Cerebellar cortex (tissue), 1 donor: ENCODE data around the gene TMEM201.
A peak's percentile ranks its signal among the peaks of the same experiment; 100 is the strongest.

Source experiments
- DNase-seq: peaks from one replicate; pipeline ENCODE4 v3.0.0-alpha.2; 2015; ENCODE audit warnings: low spot score

The TMEM201 gene

DNA sequence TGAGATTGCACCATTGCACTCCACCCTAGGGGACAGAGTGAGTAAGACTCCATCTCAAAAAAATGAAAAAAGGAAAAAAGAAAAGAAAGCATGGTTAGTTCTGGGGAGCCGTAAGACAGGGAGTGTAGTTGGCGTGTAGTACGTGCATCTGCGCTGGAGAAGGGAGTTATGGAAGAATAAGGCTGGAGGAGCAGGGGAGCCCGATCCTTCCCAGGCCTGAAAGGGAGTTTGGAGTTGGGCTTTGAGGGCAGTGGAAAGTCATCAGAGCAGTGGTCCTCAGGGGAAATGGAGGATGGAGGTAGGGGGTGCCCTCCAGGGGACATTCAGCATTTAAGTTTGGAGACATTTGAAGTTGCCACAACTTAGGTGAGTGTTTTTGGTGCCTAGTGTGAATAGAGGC, 11.3 kb upstream of the TMEM201 start:
- no peak for DNase-seq

DNA sequence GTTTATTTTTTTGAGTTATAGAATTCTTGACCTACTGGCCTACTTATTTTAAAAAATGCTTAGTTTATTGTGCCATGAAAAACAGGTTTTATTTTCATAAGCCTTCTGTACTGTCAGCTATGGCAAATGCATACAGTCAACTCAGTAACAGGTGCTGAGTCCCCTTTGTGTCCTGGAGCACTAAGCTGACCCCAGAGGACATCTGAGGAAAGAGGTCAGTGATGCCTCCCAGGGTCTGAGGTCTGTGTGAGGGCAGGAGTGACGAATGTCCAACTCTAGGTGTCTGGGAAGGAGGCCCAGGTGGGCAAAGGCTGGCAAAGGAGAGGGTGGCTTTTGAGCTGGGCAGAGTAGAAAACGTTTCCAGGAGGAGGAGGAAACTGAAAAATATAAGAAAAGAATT, 7.8 kb upstream of the TMEM201 start:
- no peak for DNase-seq

DNA sequence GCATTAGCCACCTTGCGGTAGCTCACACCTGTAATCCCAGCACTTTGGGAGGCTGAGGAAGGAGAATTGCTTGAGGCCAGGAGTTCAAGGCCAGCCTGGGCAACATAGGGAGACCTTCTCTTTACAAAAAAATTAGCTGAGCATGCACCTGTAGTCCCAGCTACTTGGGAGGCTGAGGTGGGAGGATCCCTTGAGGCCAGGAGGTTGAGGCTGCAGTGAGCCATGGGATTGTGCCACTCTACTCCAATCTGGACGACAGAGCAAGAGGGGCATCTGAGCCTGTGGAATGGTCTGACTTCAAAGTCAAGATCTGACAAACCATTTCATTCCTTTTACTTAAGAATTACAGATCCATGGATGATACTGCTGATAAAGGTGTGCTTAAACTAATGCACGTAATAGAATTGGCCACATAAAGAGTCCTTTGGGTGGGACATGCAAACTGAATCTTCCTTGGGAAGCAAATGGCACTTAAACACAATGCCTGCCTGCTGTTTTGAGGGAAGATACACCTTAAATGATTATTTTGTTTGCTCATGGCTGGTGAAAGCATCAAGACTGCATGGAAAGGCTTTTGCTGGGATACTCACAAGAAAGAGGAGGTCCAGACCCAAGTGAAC, 2.5 kb upstream of the TMEM201 start:
- DNase-seq: no peak

DNA sequence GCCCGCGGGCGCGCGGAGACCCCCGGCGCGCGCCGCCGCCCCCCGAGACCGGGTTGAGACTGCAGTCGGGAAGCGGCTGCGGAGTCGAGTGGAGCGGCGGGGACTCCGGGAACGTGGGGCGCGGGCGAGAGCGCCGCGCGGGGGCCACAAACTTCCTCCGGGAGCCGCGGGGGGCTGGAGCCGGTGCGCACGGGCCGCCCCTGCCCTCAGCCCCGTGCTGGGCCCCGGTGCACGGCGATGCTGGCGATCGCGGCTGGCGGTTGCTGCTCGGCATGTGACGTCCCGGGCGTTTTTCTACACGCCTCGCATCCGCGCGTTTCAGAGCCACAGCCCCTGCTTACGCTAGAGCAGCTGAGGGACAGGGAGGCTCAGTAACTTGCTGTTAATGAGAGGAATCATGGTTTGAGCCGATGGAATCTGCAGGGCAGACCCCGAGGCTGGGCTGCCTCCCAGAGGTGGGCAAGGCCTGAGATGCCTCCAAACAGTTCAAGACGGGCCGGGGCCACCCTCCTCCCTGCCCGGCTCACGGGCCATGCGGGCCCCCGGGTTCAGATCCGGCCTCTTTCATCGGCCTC, 520 bp downstream of the TMEM201 start:
- no peak for DNase-seq

DNA sequence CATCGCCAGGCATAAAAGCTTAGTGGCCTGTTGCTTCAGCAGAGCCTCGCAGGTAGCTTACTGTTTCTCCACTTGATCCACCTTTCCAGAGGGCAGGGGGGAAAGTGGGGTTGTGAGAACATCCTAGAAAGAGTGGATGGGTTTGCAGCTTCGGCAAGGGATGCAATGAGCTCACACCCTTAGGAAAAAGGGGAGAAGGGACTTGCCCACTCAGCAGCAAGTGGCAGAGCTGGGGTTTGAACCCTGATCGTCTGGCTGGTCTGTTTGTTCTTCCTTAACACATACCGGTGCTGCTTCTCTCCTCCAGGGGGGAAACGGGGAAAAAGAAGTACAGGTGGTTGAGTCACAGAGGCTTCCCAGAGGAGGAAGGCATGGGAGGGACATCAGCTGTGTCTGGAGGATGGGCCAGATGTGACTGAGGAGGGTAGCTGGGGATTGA, 1.0 kb downstream of the TMEM201 start:
- DNase-seq: no peak

DNA sequence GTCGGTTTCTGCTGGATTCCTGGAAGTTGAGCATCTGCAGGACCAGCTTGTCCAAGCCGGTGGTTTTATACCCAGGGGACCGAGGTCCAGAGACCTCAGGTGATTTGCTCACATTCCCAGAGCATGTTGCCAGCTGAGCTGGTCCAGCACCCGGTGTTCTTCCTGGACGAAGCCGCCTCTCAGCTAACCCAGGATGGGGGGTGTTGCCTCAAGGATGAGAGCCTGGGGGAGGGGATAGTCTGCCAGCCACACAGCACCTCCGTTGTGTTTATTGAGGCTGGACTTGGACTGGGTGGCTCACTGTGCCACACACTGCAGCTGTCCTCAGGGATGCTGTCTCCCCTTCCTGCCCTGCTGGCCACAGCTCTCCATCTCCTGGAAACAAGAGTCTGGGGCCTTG, 1.5 kb downstream of the TMEM201 start:
- no peak for DNase-seq

DNA sequence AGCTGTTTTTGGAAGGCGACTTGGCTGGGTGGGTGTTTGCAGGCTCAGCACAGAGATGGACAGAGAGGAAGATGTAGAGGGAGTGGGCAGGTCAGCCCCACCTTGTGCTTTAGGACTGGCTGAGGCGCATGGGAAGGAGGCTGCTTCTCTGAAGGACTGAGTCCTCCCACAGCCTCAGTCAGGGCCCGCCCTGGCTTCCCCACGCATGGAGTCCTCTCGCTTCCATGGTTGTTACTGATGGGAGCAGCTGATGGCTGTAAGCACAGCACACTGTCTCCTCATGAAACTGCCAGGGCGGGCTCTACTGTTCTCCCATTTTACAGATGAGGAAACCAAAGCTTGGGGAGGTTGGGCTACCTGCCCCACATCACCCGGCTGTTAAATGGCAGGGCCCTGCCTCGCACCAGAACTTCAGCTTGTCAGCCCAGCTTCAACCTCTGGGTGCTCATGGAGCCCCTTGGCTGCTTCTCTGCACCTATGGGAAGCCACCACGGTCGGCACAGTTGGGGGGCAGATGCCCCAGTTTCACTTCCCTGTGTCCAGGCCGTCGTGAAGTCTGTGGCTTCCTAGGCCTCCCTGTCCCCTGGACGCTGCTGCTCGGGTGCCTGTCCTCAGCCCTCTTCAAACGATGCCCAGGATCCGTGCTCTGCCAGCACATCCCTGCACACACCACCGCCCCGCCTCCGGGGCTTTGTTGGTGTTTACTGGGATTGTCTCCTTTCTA, 2.4 kb downstream of the TMEM201 start:
- DNase-seq: no peak

DNA sequence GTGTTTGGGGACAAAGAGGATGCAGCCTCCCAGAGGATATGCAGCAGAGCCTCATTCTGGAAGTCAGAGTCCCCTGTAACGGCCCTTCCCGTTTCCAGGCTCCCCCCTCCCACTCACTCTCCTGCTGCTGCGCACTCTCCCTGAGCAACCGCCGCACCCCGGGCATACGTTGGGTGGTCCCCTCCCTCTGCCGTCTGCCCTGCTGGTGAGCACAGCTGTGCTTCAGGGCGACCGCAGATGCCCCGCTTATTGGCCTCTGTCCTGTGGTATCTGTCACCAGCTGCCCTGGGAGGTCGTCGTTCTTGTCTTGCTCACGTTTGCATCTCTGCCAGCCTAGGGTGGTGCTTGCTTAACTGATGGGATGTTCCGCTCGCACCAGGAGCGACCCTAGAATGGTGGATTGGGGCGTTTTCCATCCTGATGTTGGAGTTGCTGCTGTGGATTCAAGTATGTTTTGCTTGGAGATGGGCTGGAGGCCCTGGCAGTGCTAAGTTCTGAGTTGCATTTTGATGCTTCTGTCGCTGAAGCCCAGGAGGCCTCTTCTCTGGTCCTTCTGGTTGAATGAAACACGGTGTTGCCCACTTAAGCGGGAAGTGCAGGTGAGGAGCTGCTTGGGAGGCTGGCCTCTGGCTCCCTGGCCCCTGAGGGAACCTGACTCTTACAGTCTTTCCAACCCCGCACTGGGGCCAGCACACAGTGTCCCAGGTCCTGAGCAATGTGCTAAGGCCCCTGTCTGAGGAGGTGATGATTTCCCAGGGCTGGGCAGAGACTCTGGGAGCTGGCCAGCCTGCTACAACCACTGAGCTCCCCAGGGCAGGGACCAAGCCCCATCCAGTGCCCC, 3.2 kb downstream of the TMEM201 start:
- DNase-seq: no peak

DNA sequence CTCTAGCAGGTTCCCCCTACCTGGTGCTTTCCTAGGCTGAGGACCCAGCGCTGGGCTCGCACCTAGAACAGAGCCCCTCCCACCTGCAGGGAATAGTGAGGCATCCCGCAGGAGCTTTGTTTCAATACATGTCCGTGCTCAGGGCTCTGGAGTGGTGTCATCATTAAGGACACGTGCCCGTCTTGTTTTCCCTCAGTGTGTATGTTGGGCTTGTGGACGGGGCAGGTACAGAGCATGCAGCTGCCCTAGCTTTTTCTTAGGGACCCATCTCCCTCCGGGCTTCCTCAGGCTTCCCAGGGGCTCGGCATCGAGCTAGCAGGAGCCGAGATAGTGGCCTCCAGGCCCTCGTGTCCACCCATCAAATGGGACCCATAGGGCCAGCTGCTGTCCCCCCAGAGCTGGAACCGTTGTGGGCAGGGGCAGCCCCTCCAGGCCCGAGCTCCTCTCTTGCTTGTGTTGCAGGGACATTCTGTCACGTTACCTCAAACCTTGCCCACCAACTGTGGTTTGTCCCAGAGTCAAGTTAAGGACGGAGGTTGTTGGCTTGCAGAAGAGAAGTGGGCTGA, 3.9 kb downstream of the TMEM201 start:
- no peak for DNase-seq

DNA sequence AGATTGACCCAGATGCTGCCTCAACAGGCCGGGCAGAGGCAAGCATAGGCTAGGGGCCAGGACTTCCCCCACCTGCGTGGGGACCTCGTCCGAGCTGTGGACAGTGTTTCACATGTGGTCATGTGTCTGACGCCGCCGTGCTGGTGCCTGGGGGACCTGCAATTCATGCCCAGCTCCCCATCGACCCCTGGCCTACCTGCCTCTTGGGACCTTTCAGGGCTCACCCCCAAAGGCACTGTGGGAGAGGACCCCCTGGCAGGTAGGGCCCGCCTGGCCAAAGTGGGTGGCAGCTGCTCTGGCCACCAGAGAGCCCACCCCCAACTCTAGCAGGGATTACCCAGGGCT, 4.4 kb downstream of the TMEM201 start:
- DNase-seq: no peak

DNA sequence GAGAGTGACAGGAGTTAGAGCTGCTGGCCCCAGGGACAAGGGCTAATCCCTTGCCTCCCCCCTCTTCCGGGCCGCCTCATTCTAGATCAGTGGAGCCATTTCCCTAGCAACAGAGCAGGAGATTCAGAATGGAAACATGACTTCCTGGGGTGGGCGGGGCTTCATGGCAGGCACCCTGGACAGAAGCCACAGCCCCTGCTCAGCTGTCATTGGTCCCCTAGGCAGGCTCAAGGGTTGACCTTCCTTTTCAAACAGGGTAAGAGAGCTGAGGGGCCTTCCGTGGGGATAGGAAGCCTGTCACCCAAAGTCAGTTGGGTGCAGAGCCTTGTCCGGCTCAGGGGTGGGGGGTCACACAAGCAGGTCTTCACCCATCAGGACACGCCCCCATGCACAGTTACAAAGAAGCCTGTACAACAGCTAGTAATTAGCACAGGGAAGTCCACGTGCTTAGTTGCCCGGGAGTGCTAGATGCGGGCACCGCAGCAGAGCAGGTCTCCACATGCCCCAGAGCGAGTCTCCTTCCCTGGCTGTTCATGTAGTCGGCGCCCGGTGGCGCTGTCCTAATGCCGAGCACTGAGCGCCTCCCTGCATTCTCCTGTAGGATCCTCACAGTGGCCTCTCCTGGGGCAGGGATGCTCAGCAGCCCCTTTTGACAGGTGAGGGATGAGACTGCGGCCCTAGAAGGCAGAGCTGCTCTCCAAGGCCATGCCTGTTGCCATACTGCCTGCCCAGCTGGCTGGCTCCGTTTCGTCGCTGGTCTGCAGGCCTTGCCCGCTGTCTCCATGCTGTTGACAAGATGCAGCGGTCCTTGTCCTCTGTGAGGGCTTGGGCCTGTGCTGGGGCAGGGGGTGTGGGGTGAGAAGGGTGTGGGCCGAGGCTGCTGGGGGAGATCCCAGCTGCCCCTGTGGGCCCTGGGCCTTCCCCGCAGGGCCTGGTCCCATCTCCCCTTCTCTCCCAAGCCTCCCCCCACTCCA, 5.1 kb downstream of the TMEM201 start:
- peak; percentile 52 for DNase-seq

DNA sequence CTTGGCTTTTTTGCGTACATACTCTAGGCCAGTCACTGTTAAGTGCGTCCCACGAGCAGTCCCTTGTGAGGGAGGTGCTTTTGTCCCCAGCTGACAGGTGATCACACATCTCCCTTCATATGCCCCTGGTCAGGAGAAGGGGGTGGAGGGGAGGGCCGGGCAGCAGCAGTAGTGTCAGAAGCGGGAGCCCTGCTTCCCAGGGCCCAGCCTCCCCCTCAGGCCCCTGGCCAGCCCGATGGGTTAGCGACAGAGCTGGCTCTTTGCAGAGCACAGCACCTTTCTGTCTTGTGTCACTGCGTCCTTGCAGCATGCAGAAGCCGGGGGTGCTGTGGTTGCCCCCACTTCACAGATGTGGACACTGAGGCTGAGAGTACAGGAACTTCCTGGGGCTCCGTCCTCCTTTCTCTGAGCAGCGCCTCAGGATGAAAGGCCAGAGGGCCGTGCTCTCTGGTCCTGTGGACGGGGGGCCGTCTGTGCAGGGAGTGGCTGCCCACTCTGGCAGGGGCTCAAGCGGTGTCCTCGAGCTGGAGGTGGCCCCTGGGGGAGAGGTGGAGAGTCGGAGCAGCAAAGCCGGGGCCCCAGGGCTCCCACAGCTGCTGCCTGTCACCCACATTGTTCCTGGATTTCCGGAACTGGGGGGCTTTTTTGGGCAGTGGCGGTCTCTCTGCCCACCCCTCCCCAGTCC, 5.9 kb downstream of the TMEM201 start:
- DNase-seq: no peak

DNA sequence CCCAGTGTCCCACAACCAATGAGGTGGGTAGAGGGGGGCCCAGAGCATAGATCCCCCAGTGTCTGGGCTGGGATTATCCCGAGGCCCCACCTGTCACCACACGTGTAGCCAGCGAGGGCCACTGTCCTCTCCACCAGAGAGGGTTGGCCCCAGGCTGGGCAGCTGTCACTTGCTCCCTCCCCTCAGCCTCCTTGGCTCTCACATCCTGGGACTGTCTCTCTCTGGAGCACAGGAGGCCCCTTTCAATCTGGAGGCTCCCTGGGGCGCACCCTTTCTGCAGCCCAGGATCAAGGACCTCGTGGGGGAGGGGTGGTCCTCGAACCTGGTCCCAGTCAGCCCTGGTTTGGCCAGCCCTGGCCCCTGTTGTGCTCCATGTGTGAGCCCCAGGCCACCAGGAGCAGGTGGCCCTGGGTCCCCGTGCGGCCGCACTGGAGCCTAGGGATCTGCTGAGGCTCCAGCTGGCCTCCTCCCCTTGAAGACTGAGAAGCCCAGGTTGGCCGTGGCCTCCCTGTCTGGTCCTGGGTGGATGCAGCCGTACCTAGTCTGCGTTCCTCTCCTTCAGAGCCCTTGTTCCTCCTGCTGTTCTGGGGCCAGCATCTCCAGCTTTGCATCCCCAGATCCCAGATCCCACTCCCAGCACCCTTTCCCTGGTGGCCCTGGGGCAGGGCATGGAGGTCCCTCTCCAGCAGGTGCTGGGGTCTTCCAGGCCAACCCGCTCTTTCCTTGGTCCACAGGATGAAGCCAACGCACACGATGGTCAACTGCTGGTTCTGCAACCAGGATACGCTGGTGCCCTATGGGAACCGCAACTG, 6.7 kb downstream of the TMEM201 start:
- no peak for DNase-seq

DNA sequence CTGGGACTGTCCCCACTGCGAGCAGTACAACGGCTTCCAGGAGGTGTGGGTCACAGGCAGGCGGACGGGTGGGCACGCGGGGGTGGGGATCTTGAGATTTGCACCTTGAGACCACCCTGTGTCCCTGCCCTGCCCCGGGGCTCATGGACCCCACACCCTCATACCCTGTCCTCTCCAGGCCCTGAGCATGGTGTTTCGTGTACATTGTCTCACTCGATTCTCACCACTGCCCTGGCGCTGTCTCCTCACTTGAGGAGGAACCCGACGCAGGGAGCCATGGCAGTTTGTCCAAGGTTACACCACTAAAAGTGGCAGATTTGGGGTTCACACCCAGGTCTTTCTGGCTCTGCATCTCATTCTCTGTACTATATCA, 7.2 kb downstream of the TMEM201 start:
- no peak for DNase-seq

DNA sequence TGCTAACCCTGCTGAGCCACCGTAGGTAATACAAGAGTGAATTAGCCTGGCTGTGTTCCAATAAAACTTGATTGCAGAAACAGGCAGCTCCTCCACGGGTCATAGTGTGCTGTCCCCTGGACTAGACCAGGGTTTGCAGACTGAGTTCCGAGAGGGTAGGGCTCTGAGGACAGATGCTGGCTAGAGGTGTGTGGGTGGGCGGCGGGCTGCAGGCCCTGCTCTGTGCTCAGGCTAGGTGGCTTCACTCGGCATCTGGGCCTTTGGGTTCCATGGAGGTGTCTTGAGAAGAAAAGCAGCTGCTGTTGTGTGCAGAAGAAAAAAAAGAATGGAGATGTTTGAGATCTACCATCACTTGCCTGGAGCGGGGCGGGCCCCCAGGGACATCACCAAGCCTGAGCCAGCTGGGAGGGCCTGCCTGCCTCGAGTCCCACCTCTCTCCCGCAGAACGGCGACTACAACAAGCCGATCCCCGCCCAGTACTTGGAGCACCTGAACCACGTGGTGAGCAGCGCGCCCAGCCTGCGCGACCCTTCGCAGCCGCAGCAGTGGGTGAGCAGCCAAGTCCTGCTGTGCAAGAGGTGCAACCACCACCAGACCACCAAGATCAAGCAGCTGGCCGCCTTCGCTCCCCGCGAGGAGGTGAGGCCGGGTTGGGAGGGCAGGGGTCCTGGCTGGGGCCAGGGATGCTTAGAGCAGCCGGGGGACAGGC, 7.9 kb downstream of the TMEM201 start:
- no peak for DNase-seq

DNA sequence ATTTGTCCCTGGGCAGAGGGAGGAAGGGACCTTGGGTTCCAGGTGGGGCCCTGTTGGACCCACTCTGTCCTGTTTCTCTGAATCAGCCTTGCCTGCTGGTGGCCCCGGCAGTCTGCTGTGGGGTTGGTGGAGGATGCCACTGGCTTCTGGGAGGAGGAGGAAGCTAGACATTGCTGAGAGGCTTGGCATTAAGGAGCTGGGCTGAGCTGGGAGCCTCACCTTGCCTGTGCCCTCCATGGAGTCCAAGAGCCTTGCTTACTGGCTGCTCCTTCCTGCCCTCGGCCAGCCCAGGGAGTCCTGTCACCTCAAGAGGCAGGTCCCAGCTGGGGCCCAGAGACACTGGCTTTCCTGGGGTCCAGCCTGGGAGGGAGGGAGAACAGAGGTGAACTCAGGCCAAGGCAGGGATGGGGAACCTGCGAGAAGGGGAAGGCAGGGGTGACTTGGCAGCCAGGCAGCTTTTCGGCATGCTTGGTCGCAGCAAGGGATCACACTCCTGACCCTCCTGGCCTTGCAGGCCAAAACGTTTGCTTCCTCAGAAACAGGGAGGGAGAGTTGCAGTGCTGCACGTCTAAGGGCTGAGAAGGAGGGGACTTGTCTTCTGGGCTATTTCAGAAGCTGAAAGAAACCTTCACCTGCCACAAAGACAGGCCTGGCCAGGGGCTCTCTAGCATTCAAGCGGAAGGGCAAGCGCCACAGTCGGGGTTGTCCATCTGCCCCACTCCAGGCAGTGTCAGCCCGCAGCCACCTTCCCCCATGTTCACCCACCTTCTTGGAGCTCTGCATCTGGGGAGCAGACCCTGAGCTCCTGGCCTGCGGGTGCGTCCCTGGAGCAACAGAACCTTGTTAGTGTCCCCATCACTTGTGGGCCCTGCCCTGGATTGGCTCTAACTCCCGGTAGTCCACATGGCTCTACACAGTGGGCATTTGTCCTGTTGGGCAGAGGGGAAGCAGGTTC, 8.9 kb downstream of the TMEM201 start:
- DNase-seq: no peak

DNA sequence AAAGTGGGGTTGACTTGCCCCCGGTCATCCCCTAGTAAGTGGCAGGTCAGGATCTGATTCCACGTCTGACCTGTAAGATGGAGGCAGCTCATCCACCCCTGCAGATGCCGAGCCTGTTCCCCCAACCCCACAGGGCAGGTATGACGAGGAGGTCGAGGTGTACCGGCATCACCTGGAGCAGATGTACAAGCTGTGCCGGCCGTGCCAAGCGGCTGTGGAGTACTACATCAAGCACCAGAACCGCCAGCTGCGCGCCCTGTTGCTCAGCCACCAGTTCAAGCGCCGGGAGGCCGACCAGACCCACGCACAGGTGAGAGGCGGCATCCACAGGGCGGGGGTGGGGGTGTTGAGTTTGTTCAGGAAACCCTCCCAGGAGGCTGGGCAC, 9.6 kb downstream of the TMEM201 start:
- DNase-seq: no peak

DNA sequence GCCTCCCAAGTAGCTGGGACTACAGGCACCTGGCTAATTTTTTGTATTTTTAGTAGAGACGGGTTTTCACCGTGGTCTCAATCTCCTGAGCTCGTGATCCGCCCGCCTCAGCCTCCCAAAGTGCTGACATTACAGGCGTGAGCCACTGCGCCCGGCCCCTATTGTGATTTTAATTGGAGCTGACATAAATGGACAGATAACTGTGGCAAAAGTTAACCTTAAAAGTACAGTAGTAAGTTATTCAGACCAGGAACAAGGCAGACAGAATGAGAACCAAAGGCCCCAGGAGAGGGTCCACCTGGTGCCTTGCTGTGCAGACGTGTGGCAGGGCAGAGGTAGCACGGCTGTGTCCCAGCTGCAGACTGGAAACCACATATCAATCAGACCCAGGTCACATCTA, 11.0 kb downstream of the TMEM201 start:
- DNase-seq: no peak
